Measurements from ENCODE around the gene CDC25B. TPM values are rescaled to one million over a fixed set of nuclear protein-coding genes. Genes with fewer than 3 reads are reported as not detected.

CDC25B gene
- total and polyA plus RNA-seq, 2 of the 13 experiments (the other 11 are each of a cell fraction or from before 2014, with no cell fraction given) = 14.5 to 19.4 TPM

- TF ChIP-seq PRDM15 (CRISPR knock-in tag; IDR thresholded peaks at IDR 0.05) (no peak), ZNF883 (CRISPR knock-in tag; IDR thresholded peaks at IDR 0.05; ENCODE audit: not compliant biosample characterization) (peak; percentile 14), KAT2B (IDR thresholded peaks at IDR 0.05; ENCODE audit: borderline replicate concordance, low read depth, low read length) (no peak), TRIM24 (CRISPR knock-in tag; IDR thresholded peaks at IDR 0.05) (no peak), ZNF512B (CRISPR knock-in tag; IDR thresholded peaks at IDR 0.05; ENCODE audit: borderline replicate concordance) (no peak), ONECUT2 (CRISPR knock-in tag; IDR thresholded peaks at IDR 0.05) (no peak), STAG1 (CRISPR knock-in tag; IDR thresholded peaks at IDR 0.05) (peak; percentile 34), ZNF260 (CRISPR knock-in tag; IDR thresholded peaks at IDR 0.05; ENCODE audit: borderline replicate concordance, low read depth) (no peak), ZNF20 (CRISPR knock-in tag; IDR thresholded peaks at IDR 0.05) (no peak), ZNF296 (CRISPR knock-in tag; conservative IDR thresholded peaks at IDR 0.05) (no peak), TBX3 (IDR thresholded peaks at IDR 0.05; ENCODE audit: borderline replicate concordance) (no peak), ZNF512 (CRISPR knock-in tag; IDR thresholded peaks at IDR 0.05) (no peak), KMT2B (CRISPR knock-in tag; IDR thresholded peaks at IDR 0.05) (no peak), TFDP2 (CRISPR knock-in tag; IDR thresholded peaks at IDR 0.05) (no peak), GATAD1 (CRISPR knock-in tag; IDR thresholded peaks at IDR 0.05) (no peak), HIC2 (CRISPR knock-in tag; IDR thresholded peaks at IDR 0.05; ENCODE audit: low read depth) (no peak)
Measured at GRCh38 chr20:3825526-3825925, 29.4 kb downstream of the CDC25B start (continued).

All from HepG2 (cell line).